ENCODE measurements around the gene AHI1.

DNA sequence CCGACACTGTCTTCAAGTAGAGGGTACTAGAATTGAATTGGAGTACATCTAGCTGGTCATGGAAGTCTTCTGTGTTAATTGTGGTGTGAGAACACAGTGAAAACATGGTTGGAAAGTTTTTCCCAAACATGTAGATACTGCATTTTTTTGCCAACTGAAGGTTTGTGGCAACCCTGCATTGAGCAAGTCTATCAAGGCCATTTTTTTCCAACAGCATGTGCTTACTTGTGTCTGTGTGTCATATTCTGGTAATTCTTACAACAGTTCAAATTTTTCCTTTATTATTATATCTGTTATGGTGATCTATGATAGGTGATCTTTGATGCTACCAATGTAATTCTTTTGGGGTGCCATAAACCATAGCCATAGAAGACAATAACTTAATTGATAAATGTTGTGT is 169.4 kb downstream of the AHI1 start:
- TF ChIP-seq, protein P1, sequence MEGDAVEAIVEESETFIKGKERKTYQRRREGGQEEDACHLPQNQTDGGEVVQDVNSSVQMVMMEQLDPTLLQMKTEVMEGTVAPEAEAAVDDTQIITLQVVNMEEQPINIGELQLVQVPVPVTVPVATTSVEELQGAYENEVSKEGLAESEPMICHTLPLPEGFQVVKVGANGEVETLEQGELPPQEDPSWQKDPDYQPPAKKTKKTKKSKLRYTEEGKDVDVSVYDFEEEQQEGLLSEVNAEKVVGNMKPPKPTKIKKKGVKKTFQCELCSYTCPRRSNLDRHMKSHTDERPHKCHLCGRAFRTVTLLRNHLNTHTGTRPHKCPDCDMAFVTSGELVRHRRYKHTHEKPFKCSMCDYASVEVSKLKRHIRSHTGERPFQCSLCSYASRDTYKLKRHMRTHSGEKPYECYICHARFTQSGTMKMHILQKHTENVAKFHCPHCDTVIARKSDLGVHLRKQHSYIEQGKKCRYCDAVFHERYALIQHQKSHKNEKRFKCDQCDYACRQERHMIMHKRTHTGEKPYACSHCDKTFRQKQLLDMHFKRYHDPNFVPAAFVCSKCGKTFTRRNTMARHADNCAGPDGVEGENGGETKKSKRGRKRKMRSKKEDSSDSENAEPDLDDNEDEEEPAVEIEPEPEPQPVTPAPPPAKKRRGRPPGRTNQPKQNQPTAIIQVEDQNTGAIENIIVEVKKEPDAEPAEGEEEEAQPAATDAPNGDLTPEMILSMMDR (IDR thresholded peaks at IDR 0.05): no peak
- TF ChIP-seq POLR2A (IDR thresholded peaks at IDR 0.05): no peak
